OCI-LY7 (cell line): Measurements from ENCODE around the gene SULT1A2. TPM values are rescaled to one million over a fixed set of nuclear protein-coding genes. Genes with fewer than 3 reads are reported as not detected.

Experiments used
- BruUV-seq: library from RNA; stranded (reverse); fragments of 400-500 nt; replicated peaks from 2 replicates; lab custom pipeline; 2021; lab: Mats Ljungman, UMichigan
- CTCF ChIA-PET: fragments of 300-600 bp; sonication (Branson Sonifier 250); formaldehyde crosslinking; loops from one replicate; lab custom pipeline; 2022; ENCODE audit warnings: antibody characterized with exemption; ENCODE audit not compliant: unreplicated experiment; lab: Charles Lee
- POLR2A ChIA-PET: fragments of 300-600 bp; sonication (Branson Sonifier 250); formaldehyde crosslinking; loops from one replicate; lab custom pipeline; 2022; ENCODE audit warnings: antibody characterized with exemption; lab: Charles Lee
- DNase-seq: peaks from one replicate; pipeline ENCODE4 v3.0.0-alpha.2; 2015; ENCODE audit warnings: low spot score
- H2AFZ ChIP-seq: fragments of 200-600 bp; sonication (generic), shearing (Covaris generic); 2 replicates; pipeline ENCODE4 v1.6.1; 2014; ENCODE audit warnings: mild to moderate bottlenecking, antibody characterized with exemption, low read length, moderate library complexity
- H3K27ac ChIP-seq: fragments of 200-600 bp; sonication (generic); 2 replicates; pipeline ENCODE4 v1.5.1; 2014; ENCODE audit warnings: mixed run types, low read depth, mild to moderate bottlenecking, moderate library complexity, low read length, inconsistent platforms; ENCODE audit not compliant: poor library complexity, severe bottlenecking
- H3K36me3 ChIP-seq: fragments of 200-600 bp; sonication (generic); 2 replicates; pipeline ENCODE4 v1.6.1; 2014; ENCODE audit warnings: mild to moderate bottlenecking, antibody characterized with exemption, low read length, moderate library complexity, mixed read lengths; ENCODE audit not compliant: insufficient read depth
- H3K4me1 ChIP-seq: fragments of 200-600 bp; sonication (generic); 2 replicates; pipeline ENCODE4 v1.5.1; 2014; ENCODE audit warnings: mild to moderate bottlenecking, low read length; ENCODE audit not compliant: insufficient read depth, poor library complexity, severe bottlenecking
- H3K4me2 ChIP-seq: fragments of 200-600 bp; sonication (generic); 2 replicates; pipeline ENCODE4 v1.6.1; 2014; ENCODE audit warnings: mild to moderate bottlenecking, low read length
- H3K4me3 ChIP-seq: fragments of 200-600 bp; sonication (generic); 2 replicates; pipeline ENCODE4 v1.5.1; 2014; ENCODE audit warnings: mild to moderate bottlenecking, low read depth, low read length; ENCODE audit not compliant: poor library complexity, severe bottlenecking
- H3K79me2 ChIP-seq: fragments of 200-600 bp; sonication (generic); 2 replicates; pipeline ENCODE4 v1.6.1; 2016; ENCODE audit warnings: low read depth, mild to moderate bottlenecking, low read length, moderate library complexity, mixed read lengths; ENCODE audit not compliant: insufficient read depth
- H3K9me2 ChIP-seq: fragments of 200-600 bp; sonication (generic); 2 replicates; pipeline ENCODE4 v1.6.1; 2016; ENCODE audit warnings: mild to moderate bottlenecking, low read length, mixed read lengths; ENCODE audit not compliant: insufficient read depth
- H3K9me3 ChIP-seq: fragments of 200-600 bp; sonication (generic); 2 replicates; pipeline ENCODE4 v1.6.1; 2014; ENCODE audit warnings: mild to moderate bottlenecking, mixed run types, low read length, mixed read lengths
- H4K20me1 ChIP-seq: fragments of 200-600 bp; sonication (generic); 2 replicates; pipeline ENCODE4 v1.6.1; 2014; ENCODE audit warnings: mild to moderate bottlenecking, antibody characterized with exemption, low read length, moderate library complexity, mixed read lengths; ENCODE audit not compliant: insufficient read depth
- EZH2phosphoT487 ChIP-seq: fragments of 200-600 bp; sonication (generic); IDR thresholded peaks from 2 replicates; pipeline ENCODE4 v1.6.1; 2018; ENCODE audit warnings: low read depth, borderline replicate concordance, mild to moderate bottlenecking, mixed run types, antibody characterized with exemption, low read length, moderate library complexity, mixed read lengths
- intact Hi-C: fragments of 100-400 bp; cut with micrococcal nuclease; formaldehyde crosslinking; loops from one replicate; pipeline ENCODE4 v1.10.0; 2022; ENCODE audit not compliant: unreplicated experiment
- total RNA-seq, 2 experiments: library from RNA; depleted of rRNA in 1 of 2; stranded (reverse); fragments of >200 nt in 1 of 2; shearing (Covaris generic) in 1 of 2; gene quantifications; 2 replicates each; pipeline ENCODE4 v1.2.3, GENCODE V29; 2014 to 2022
- TF ChIP-seq, protein P1 (sequence below): fragments of 200-600 bp; sonication (generic); conservative IDR thresholded peaks from 2 replicates; pipeline ENCODE4 v1.5.1; 2014; ENCODE audit warnings: mild to moderate bottlenecking, antibody characterized with exemption, low read length, moderate library complexity, mixed read lengths

SULT1A2 gene
- total RNA-seq, 2 experiments from 2014 or later = 2.1 to 3.0 TPM

DNA sequence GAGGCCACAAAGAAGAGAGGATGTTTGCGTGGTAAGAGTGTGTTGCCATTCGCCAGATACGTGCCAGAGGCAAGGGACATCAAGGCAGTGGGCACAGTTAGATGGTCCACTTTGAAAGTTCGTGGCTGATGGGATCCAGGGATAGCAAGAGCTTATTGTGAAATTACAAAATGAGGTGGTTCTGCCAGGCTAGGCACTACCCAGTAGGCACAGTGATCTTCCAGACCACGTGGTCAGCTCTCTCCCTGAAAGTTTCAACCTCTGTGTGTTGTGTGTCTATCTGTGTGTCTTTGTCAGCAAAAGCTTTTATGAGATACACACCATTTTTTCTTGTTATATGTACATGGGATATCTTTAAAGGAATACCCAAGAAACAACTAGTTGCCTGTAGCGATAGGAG is 33.6 kb downstream of the SULT1A2 start:
- Histone ChIP-seq H3K27ac (no peak overlapping the region), H4K20me1 (no peaks in the 10 kb centered on the region), H3K79me2 (peaks cover 7% of the 10 kb centered on the region; the same call in 1 of the 2 replicates), H3K4me3 (no peak overlapping the region), H3K4me1 (no peaks in the 10 kb centered on the region), H3K36me3 (peaks cover 45% of the 10 kb centered on the region), H3K9me2 (no peaks in the 10 kb centered on the region), H3K9me3 (0 out of 2 replicates have a peak, but pooled peaks cover 6% of the 10 kb centered on the region), H3K4me2 (no peak overlapping the region), H2AFZ (no peak overlapping the region)
- BruUV-seq = no TSS peak
- intact Hi-C loops = no loop called here
- no peak for TF ChIP-seq EZH2phosphoT487
- TF ChIP-seq, protein P1, sequence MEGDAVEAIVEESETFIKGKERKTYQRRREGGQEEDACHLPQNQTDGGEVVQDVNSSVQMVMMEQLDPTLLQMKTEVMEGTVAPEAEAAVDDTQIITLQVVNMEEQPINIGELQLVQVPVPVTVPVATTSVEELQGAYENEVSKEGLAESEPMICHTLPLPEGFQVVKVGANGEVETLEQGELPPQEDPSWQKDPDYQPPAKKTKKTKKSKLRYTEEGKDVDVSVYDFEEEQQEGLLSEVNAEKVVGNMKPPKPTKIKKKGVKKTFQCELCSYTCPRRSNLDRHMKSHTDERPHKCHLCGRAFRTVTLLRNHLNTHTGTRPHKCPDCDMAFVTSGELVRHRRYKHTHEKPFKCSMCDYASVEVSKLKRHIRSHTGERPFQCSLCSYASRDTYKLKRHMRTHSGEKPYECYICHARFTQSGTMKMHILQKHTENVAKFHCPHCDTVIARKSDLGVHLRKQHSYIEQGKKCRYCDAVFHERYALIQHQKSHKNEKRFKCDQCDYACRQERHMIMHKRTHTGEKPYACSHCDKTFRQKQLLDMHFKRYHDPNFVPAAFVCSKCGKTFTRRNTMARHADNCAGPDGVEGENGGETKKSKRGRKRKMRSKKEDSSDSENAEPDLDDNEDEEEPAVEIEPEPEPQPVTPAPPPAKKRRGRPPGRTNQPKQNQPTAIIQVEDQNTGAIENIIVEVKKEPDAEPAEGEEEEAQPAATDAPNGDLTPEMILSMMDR = no peak
- POLR2A ChIA-PET = no interaction called here
- CTCF ChIA-PET = no interaction called here
- no peak for DNase-seq

DNA sequence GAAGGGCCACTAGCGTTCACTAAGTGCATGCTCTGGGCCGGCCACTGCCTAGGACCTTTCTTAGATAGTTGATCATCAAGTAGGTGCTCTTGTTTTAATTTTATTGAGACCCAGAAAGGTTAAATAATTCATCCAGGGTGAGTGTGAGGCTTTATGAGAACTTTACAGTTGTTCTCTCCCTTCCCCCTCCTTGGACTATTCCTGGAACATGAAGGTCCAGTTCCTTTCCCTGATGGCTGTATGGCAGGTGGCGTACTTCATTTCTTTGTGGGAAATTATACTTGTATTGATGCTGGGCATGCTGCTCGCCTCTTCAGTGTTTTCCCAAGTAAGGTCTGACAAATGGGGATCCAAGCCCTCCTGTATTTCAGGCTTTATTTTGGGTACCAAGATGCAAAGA is 34.7 kb downstream of the SULT1A2 start:
- no peak overlapping the region for H2AFZ ChIP-seq
- H3K4me1 ChIP-seq = no peaks in the 10 kb centered on the region
- no peaks in the 10 kb centered on the region for H3K9me2 ChIP-seq
- H4K20me1 ChIP-seq = no peaks in the 10 kb centered on the region
- no TSS peak for BruUV-seq
- DNase-seq = no peak
- TF ChIP-seq, protein P1 = no peak
- TF ChIP-seq EZH2phosphoT487 = no peak
- peaks cover 8% of the 10 kb centered on the region; the same call in 1 of the 2 replicates for H3K79me2 ChIP-seq
- intact Hi-C loops = no loop called here
- ChIA-PET CTCF (no interaction called here), POLR2A (no interaction called here)
- H3K4me2 ChIP-seq = no peak overlapping the region
- 0 out of 2 replicates have a peak, but pooled peaks cover 1% of the 10 kb centered on the region for H3K9me3 ChIP-seq
- peaks cover 48% of the 10 kb centered on the region for H3K36me3 ChIP-seq
- H3K4me3 ChIP-seq = no peak overlapping the region
- H3K27ac ChIP-seq = no peak overlapping the region

DNA sequence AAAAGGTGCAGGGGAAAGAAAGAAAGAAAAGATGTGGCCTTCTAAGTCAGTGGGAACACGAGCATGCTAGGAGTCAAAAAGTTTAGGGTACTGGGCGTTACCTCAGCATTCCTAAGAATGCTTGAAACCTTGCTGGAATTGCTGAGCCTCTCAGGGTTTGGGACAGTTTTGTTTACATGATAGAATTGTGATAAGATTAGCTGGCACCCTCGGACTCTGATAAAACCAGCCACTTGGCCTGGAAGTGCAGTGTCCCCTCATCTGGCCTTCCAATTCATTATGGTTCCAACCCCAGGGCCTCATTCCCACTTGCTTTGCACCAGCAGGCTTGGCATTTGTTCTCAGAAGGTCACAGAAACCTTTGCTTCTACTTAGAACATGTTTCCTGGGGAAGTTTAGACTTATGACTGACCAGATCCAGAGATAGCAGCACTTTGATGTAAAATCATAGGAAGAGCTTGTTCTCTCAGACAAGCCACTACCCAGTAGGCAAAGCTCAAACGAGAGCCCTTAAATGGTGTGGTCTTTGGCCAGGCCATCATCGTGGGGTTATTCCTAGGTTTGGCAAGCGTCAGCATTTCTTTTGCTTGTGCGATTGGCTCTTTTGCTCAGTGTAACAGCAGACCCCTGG is 35.2 kb downstream of the SULT1A2 start:
- Histone ChIP-seq H3K4me2 (no peak overlapping the region), H2AFZ (no peak overlapping the region), H3K79me2 (0 out of 2 replicates have a peak, but pooled peaks cover 5% of the 10 kb centered on the region), H3K9me3 (no peaks in the 10 kb centered on the region), H3K36me3 (peaks cover 50% of the 10 kb centered on the region), H4K20me1 (no peaks in the 10 kb centered on the region), H3K9me2 (no peaks in the 10 kb centered on the region), H3K4me3 (no peak overlapping the region), H3K27ac (no peak overlapping the region), H3K4me1 (no peaks in the 10 kb centered on the region)
- DNase-seq = no peak
- no TSS peak for BruUV-seq
- intact Hi-C loops = no loop called here
- ChIA-PET POLR2A (no interaction called here), CTCF (no interaction called here)
- TF ChIP-seq, protein P1 = no peak
- no peak for TF ChIP-seq EZH2phosphoT487
